Measurements from ENCODE around the gene EYA2.

- TF ChIP-seq CTCF (IDR thresholded peaks at IDR 0.05), result no peak
- no peak for TF ChIP-seq POLR2AphosphoS5 (IDR thresholded peaks at IDR 0.05)
- no peak for TF ChIP-seq POLR2A (IDR thresholded peaks at IDR 0.05)
Observed at GRCh38 chr20:47118206-47118605, 223.6 kb downstream of the EYA2 start.

Measured in prostate gland (tissue), 2 donors.